ENCODE data around the gene DNM3.

Gene DNM3

DNA sequence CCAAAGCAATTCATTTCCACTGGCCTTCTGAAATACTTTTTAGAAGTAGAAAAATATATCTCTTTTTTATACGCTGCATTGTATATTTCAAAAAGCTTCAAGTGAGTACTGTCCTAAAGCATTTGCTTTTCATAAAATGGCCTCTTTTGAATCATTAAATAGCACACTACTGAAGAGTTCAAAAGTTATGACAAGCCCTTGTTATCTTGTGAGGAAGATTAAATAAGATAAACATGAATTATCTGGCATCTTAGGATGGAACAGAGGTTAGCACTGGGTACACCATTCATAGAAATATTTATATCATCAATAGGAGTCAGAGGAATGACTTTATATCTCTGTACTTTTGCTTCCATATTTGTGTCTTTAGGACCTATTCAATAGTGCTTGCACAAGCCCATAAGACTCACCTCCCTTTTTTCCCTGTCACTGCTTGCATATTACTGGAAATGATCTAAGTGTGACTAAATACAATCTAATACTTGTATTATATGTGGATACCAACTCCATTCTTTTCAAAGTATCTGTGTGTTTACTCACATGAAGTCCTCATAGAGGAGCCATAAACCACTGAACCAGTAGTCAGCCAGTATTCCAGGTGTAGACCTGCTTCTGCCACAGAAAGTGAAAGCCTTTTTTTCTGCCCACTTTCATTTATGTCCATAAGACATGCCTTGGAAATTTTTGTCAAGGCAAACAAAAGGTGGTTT lies 305.0 kb downstream of the DNM3 start:
- no peak for DNase-seq

DNA sequence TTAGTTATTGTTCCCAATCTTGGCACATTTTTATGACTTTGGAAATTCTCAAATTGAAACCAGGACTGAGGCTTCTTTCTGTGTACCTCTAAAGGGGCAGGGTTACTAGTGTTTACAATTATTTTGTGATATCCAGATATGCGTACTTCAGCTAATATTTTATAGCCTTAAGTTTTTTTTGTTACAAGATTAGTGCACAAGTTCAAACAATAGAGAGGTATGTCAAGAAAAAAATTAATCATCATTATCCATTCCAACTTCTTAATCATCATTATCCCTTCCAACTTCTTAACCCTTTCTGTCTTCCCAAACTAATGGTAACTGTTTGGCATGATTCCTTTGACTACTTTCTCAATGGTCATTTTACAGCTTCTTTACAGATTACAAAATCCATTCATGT lies 306.2 kb downstream of the DNM3 start:
- DNase-seq, result no peak

DNA sequence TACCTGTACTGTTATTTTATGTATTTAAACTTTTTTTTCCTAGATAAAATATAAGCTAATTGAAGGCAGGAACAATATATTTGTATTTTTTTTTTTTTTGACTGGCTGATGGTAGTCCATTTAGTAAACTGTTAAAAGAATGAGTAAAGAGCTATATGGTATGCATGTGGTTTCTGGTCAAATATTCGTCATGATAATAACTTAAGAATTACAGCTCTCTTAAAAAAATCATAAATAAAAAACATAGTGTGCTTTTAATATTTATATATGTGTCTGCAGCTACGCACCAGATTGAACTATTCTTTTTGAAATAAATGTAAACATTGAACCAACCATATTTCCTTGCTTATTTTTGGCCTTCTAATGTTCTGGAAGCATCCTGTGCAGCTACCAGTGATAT lies 306.9 kb downstream of the DNM3 start:
- no peak for DNase-seq

DNA sequence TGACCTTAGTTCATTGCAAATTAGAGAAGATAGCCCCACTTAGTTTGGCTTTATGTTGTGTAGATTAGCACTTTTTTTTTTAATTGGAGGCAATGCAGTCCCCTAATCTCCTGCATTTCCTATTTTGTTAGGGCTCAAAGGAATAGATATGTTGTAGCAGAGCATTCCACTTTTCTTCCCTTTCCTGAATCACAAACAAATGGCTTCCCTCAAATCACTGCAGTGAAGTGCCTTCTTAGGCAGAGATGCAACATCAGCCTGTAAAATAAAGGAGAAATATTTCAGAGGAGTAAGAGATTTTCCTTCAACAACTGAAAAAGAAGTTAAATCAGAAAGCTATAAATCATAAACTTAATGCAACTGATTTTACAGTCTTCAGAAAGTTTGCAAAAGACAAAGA lies 307.4 kb downstream of the DNM3 start:
- DNase-seq, result no peak

DNA sequence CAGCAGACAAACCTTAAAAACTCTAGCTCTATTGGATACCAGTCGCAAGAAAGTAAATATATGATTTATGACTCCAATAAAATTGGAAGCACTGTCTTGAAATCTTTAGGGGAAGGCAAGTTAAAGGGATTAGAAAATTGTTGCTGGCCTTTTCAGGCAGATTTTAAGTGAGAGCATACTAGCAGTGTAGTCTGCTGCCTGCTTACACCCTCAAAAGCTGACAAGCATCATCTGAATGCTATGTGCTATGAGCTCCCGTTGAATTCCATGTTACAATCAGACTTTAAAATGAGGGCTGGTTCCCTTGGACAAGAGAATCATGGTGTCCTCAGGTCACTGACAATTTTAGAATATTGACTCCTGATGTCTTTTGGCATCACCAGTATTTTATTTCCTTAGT lies 308.0 kb downstream of the DNM3 start:
- DNase-seq, result no peak

DNA sequence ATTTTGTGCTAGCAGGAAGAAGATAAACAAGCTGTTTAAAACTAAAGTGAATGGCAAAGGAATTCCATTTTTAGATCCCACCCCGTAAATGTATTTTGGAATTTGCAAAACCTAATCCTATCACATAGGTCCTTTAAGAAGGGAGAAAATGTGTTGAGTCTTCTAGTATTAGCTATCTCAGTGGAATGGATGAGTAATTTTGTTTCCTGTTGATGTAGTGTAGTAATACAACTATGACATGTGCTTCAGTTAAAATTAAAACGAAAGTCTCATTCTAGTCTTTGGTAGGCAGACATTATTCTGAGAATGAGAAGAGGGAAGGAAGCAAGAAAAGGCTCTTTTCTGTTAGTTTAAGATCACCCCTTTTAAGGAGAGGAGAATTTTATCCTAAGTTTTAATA lies 313.3 kb downstream of the DNM3 start:
- DNase-seq, result peak; percentile 48

DNA sequence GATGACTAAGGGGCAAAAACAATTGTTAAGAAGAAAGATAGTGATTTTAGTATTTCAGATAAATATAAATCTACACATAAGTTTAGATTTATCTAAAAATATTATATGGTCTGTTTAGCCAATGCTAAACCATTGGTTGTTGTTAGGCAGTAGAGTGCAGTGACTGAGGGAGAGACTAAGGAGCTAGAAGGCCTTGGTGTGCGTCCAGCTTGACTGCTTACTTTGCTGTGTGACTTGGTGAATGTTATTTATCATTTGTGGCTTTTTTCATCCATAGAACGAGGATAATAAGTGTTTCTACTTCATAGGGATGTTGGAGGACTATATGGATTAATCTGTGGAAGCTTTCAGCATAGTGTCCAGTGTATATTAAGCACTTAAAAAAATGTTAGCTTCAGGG lies 314.5 kb downstream of the DNM3 start:
- DNase-seq, result no peak

DNA sequence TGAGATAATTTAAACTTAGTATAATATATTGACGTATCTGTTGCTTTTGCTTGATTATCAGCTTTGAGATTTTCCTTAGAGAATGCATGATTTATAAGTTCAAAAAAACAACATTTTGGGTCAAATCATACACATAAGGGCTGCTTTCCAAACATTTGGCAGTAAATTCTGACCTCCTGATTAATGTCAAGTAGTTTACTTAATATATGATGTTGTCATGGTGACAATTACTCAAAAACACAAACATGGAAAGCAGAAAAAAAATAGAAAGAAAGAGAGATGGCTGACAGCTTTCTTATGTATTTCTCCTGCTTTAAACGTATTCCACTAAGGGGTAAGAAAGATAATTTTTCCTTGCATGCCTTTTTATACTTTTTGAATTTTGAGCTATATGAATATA lies 320.9 kb downstream of the DNM3 start:
- DNase-seq, result no peak

DNA sequence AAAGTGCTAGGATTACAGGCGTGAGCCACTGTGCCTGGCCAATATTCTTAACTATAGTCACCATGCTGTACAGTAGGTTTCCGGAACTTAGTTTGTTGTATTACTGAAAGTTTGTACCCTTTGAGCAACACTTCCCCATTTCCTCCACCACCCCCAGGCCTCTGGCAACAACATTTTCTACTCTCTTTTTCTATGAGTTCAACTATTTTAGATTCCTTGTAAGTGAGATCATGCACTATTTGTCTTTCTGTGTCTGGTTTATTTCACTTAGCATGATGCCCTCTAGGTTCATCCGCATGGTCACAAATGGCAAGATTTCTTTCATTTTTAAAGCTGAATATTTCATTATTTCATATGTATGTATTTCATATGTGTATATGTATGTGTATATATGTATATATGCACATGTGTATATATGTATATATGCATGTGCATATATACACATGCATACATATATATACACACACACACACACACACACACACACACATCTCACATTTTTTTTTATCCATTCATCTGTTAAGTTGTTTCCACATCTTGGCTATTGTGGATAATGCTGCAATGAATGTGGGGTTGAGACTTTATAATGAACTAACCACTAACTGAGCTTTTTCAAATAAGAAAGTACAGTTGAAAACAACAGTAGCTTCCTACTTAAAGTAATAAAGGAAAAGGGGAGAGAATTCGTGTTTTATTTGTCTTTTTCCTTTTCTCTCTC lies 322.4 kb downstream of the DNM3 start:
- no peak for DNase-seq

DNA sequence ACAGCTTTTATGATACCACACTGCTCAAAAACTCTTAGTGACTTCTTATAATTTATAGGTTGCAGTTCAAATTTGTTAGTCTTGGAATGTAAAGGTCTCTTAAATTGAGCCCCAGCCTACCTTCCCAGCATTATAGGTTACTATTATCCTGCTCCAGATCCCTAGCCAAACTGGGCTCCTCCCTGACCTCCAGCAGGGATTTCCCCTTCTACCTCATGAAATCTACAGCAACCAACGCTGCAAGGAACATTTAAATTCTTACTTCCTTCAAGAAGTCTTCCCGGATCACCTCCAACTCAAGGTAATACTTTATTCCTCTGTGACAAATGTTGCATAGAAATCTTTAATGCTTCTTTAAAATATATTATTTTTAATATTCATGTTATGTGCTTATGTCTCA lies 324.1 kb downstream of the DNM3 start:
- no peak for DNase-seq

DNA sequence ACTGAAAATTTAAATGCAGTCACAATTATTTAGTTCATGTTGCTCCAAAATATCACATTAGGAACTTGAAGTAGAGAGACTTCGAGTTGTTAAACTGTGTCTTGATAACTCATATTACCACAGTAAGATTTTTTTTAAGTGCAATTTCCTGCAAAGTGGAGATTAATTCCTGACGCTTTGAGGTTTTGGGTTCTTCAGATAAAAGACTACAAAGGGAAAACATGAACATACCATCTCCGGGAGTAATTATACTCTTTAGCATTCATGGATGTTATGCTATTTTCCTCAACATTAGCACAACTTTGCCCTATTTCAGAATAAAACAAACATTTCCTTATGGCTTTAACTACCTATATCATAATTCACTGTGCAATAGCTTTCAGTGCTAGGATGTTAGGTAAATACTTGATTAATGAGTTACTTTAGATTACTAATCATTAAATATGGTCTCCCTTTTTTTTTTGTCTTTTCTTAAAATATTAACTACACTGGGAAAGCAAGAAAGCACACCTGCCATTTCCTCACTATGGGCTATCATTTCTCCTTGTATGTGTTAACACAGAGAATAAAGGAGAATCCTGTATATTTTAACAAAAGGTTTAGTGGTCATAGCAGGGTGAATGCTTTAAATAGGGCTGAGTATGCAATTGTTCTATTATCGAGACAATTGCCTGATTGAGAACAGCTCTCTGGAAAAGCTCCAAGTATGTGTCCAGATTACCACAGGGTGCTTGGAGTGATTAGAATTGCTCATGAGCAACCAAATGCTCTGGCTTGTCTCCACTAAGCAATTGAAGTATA lies 326.7 kb downstream of the DNM3 start:
- no peak for DNase-seq

DNA sequence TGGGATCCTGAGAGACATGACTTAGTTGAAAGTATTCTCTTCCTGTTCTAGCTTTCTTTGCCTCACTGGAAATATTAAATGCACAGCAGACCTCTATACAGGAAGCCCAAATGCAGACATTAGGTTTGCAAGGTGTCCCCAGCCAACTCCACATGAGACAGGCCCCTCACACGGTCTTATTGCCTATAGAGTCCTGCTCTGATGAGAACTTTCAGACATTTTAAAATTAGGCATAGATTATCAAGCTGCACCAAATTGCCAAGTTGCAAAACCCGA lies 327.2 kb downstream of the DNM3 start:
- DNase-seq, result no peak

DNA sequence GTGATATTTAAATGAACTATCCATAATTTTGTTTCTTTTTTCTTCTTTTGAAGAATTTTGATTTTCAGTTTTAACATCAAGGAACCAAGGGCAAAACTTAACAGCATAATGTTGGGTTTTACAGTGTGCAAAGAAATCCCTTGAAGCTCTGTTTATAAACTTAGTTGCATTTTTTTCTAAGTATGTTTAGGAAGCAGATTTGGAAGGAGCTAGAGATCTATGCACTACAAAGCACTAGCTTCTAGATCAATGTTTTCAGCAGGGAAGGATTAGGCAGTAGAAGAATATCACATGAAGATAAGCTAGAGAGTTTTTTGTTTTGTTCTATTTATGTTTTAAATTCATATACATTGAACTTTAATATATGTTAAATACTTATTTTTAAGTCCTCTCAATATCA lies 328.5 kb downstream of the DNM3 start:
- no peak for DNase-seq

DNA sequence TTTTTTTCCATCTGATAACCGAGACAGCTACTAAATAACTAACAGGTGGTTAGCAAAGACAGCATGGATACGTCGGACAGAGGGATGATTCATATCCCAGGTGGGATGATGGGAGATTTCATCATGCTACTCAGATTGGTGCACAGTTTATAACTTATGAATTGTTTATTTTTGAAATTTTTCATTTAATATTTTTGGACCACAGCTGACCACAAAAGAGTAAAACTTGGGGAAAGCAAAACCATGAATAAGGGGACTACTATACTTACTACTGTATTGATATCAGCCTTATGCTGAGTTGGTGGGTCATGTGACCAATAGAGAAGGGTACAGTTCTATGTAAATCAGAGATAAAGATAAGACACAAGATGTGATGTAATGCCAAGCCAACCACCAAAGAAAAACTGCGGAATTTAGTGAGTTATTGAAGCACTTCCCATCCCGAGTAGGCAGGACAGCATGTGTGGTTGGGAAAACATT lies 331.1 kb downstream of the DNM3 start:
- no peak for DNase-seq

DNA sequence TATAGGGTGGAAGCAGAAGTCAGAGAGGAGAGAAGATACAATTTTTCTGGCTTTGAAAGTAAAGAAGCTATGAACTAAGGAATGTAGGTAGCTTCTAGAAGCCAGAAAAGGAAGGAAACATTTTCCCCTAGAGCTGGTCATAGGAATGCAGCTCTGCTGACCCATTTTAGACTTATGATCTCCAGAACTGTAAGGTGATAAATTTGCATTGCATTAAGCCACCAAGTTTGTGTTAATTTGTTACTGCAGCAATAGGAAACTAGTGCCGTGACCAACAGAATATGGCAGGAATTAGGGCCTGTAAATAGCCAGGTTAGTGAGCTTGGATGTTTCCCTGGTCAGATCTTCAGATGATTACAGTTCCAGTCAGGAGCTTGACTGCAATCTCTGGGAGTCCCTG lies 334.9 kb downstream of the DNM3 start:
- no peak for DNase-seq

DNA sequence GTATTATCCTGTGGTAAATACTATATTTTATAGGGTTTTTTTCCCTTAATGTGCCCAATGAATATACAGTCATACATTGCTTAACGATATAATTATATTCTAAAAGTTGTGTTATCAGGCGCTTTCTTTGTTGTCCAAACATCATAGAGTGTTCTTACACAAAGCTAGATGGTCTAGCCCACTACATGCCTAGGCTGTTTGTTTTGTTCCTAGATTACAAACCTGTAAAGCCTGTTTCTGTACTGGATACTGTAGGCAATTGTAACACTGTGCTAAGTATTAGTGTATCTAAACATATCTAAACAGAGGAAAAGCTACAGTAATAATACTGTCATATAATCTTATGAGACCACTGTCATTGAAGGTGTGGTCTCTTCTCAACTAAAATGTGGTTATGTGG lies 336.6 kb downstream of the DNM3 start:
- no peak for DNase-seq

DNA sequence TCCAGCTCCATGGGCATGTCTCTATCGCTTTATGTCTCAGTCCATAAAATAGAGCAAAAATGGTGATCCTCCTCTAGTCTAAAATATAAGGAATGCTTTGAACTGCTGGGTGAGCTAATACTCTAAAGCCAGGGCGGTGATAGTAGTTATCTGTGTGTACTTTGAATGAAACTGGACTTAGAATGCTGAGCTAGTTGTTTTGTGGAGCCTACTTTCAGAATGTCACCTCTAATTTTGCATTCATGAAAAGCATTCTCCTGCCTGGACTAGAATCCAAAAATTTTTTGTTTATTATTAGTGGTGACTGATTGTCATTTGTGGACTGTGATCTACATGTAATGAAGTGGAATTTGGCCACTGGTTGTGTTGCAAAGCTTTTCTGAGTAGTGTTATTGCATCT lies 337.6 kb downstream of the DNM3 start:
- no peak for DNase-seq

DNA sequence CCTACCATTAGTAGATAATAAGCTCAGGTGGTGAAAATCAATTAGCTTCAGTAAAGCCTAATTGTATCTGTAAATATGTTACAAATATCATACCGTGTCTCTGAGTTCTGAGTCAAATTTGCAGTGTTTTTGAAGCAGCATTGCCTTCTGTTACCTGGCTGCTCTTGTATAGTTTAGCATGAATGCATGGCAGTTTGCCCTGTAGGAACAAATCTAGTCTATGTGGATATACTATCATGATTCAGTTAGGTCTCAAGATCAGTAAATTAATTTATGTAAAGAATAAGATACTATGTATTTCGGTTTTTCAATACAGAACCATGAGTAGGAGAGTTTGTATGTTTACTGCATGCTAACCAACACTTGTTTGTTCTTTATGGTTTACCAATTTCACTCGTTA lies 338.6 kb downstream of the DNM3 start:
- DNase-seq, result no peak

DNA sequence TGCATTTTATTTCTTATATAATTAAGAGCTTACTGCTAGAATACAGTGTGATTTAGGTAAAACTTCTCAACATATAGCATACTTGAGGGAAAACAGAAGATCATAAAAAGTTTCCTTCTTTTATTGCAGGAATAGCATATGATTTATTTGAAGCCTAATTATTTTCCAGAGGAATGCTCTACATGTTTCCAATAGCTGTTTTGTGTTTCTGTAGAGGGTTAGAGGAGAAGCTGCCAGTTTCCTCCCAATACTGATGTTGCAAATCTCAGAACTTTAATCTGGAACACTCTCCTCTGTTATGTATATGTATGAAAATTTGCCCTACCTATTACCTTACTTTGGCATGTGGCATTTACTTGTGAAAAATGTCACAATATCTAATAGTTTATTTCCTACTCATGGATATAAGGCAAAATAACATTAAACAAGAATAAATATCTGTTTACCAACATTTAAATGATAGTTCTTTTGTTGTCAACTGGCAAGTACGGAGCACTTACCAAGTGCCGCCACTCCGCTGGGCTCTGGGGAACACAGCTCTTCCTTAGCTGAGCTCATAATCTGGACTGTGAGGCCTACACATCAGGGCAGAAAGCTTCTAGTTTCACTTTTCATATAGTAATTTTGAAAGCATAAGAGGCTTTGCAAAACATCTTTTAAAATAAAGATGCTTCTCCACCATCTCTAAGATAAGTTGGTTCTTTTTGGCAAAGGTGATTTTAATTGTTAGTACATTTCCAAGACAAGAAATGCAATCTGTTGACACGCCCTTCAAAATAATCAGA lies 339.4 kb downstream of the DNM3 start:
- DNase-seq, result peak; percentile 69

DNA sequence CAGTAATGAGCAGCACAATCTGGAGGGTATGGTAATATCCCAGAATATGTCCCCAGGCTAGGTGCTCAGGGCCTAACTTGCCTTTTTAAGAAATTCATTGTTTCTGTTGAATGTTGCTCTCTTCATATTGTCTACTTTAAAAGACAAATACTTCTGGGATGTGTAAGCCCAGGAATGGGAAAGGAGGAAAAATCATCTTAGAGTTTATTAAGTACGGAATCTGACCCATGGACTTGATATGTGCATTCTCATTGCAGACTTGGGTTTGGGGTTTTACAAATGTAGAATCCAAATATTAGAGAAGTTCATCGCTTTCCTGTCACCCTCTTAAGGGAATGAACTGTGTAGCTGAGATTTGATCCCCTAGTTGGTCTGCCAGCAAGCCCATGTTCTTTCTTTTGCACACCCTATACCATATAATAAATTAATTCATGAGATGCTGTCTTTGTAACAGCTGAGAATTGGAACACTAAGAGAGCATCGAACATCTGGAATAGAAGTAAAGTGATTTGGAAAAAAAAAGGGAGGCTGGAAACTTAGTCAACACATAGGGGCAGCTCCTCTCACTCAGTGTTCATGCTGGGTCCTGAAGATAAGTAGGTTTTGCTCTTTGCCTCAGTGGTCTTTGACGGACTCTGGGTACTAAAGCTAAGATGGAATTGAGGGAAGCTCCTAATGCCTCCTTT lies 343.4 kb downstream of the DNM3 start:
- no peak for DNase-seq

DNA sequence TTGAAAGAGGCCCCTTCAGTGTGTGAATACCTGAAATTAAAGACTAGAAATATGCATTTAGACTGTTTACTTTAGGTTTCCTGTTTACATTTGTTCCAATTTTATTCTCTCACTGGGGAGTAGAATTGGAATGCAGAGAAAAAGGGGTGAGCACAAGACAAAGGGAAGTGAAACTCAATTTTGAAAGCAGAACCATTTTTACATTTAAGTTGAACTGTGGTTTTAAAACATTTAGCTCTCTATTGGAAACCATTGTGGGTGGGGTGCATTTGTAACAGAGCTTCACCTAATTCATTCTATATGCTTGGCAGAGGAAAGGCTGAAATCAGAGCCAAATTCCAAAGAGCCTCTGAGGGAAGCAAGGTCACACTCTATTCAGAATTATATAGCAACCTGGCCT lies 343.9 kb downstream of the DNM3 start:
- peak; percentile 15 for DNase-seq

DNA sequence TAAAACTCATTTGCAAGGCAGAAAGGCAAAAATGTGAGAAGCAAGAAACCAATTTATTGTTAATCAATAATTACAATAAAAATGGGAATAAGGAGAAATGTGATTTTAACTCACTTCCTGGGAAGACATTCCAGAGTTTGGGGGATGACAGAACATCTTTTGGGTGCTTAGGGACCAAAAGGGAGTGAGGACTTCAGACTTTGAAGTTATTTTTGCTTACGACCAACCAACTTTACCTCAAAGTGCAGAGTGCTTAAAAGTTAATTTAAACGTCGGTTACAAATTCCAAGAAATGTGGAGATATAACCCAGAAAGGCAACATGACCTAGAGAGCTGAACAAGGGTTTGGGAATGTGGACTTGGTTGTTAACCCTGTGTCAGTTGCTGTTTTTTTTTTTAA lies 344.7 kb downstream of the DNM3 start:
- no peak for DNase-seq

DNA sequence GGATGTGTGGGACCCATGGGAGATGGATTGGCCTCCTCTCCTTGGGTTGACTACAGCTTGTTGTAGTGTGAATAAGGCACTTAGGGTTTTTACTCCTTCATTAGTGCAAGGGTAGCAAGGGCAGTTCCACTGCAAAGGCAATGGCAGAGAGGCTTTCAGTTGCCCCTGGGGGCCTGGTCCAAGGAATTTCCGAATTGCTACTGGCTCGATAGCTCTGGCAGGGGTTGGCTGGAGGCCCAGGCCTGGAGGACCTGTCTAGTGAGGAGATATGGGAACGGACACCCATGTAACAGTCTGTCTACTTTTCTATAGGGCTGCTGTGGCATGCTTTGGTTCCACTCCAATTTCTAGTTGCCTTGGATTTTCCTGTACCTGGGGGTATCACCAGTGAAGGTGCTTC lies 360.3 kb downstream of the DNM3 start:
- DNase-seq, result no peak

All from CD4-positive, alpha-beta T cell treated with Interleukin-4 for 4 hours (primary cell).